CD4-positive, alpha-beta T cell treated with Interleukin-17A for 1 hour (primary cell): Measurements from ENCODE around the gene ABAT.
"Not testable (repeated sequence)": the region's sequence is repeated elsewhere in the genome, so short reads cannot be mapped to it uniquely, and the experiment has no call there.

Experiments used
- DNase-seq: peaks from one replicate; pipeline ENCODE4 v3.0.0-alpha.2; 2020

Gene ABAT

DNA sequence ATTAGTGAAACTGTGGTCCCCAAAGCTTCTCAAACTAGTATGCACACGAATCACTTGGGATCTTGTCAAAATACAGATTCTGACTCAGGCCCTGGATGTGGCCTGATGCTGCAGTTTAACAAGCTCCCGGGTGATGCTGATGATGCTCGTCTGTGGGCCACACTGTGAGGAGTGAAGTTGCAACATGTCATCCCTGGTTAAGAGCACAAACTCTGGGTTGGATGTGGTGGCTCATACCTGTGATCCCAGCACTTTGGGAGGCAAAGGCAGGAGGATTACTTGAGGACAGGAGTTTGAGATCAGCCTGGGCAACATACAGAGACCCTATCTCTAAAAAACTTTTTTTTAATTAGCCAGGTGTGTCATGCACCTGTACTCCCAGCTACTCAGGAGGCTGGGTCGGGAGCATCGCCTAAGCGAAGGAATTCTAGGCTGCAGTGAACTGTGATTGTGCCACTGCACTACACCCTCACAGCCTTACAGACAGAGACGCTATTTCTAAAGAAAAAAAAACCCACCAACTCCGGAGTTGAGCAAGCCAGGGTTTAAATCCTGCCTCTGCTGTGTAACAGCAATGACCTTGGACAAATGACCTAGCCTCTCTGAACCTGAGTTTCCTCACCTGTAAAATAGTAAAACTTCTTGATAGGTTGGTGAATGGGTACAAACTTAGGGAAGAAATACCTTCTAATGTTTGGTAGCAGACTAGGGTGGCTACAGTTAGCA, 24.4 kb upstream of the ABAT start:
- DNase-seq, result no peak

DNA sequence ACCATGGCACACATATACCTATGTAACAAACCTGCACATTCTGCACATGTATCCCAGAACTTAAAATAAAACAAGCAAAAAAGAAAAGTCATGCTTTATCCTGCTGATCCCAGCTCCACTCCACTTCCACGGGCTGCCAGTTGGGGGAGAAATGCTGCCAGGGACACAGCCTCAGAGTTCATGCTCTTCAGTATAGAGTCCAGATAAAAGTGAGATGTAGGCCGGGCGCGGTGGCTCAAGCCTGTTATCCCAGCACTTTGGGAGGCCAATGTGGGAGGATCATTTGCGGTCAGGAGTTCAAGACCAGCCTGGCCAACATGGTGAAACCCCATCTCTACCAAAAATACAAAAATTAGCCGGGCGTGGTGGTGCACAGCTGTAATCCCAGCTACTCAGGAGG, 22.5 kb upstream of the ABAT start:
- DNase-seq, result not testable (repeated sequence)

DNA sequence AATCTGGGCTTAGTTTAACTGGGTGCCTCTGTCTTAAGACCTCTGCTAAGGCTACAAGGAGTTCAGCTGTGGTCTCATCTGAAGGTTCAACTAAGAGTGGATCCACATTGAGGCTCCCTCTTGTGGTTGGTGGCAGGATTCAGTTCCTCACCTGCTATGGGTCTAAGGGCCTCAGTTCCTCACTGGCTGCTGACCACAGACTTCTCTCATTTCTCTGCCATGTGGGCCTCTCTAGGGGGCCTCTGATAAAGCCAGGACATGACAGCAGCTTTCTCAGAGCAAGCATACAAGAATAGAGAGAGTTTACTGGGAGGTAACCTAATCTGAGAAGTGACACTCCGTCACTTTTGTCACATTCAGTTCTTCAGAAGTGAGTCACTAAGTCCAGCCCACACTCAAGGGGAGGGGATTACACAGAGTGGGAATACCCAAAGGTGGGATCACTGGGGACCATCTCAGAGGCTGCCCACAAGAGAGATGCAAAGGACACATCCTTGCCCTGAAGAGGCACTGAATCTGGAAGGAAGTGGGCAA, 19.2 kb upstream of the ABAT start:
- peak; percentile 25 for DNase-seq

DNA sequence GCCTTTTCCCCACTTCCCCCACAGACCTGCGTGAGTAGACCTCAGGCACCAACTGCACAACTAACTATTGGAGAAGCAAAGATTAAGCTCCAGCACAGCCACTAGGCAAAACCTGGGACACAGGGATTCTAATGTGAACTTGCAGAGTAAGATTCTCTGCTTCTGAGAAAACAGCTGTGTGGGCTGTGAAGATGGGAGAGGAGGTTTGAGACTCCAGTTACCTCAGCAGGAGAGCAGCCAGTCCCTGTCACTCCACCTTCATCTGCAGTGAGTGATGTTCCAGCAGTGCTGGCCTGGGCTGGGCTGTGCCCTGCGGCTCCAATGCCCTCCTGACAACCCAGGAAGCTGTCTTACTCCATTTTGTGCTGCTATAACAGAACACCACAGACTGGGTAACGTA, 18.0 kb upstream of the ABAT start:
- no peak for DNase-seq

DNA sequence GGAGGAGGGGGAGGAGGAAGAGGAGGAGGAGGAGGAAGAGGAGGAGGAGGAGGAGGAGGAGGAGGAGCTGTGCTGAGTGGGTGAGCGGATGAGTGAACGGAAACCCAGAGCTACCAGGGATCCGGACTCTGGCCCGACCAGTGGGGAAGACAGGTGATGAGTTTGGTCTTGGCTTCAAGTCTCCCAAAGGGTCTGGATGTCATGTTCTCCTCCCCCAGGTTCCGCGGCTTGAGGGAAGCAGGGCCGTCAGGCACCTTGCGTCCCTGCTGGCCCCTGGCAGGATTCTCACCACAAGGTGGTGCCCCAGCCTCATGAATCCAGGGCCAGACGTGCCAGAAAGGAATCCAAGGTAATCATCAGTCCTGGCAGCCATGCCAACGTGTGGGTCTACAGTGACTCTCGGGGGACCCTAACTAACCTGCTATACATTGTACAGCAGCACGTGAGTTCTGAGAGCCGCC, 13.5 kb upstream of the ABAT start:
- DNase-seq, result peak; percentile 64

DNA sequence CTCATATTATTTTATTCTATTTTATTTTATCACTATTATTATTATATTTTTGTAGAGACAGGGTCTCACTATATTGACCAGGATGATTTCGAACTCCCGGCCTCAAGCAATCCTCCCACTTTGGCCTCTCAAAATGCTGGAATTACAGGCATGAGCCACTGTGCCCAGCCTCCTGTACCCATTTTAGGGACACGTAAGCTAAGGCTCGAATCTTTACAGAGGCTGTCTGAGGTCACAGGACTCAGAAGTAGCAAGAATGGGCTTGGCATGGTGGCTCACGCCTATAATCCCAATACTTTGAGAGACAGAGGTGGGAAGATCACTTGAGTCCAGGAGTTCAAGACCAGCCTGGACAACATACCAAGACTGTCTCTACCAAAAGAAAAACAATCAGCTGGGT, 12.7 kb upstream of the ABAT start:
- DNase-seq, result no peak

DNA sequence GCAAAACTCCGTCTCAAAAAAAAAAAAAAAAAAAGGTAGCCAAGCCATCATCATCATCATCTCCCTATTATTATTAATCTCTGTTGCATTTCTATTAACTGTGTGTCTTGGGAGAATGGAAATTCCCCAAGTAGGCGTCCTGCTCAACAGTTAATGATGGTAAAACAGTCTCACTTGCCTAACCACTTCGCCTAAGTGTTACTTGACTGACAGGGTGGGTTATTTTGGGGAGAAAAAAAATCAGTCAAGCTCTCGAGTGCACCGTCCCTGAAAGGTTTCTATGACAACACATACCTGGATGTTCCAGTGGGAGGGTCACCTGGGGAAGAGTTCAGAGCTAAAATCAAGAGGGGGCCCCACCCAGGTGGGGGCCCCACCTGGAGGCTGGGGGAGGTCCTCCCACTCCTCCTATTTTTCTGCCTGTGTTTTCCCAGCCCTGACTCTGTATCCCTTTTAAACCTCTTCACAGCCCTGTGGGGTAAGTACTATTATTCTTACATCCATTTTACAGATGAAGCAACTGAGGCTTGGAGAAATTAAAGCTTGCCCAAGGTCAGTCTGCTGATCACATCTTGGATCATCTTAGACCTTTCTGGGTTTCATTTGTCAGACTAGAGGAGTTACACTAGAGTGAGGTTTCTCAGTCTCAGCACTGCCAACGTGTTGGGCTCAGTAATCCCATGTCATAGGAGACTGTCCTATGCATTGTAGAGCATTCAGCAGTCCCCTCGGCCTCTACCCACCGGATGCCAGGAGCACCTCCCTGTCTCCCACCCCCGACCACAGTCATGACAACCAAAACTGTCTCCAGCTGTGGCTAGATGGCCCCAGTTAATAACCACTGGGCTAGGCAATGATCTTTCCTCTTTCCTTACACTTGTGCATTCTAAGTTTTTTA, 11.0 kb upstream of the ABAT start:
- DNase-seq, result no peak

DNA sequence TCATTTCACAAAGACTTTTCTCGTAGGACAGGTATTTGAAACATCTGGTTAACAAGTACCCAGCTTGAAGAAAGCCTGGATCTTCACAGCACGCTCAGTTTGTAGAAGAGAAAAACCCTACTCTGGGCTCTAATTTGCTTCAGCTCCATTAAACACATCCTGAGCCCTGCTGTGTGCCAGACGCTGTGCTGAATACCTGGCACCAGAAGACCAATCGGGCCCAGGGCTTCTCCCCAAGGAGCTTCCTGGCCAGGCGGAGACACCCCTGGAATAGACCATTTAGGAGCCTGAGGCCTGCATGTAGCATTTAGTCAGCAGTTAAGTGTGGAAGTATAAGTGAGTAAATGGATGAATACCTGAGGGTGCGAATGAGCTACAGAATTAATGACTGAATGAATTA, 8.9 kb upstream of the ABAT start:
- no peak for DNase-seq

DNA sequence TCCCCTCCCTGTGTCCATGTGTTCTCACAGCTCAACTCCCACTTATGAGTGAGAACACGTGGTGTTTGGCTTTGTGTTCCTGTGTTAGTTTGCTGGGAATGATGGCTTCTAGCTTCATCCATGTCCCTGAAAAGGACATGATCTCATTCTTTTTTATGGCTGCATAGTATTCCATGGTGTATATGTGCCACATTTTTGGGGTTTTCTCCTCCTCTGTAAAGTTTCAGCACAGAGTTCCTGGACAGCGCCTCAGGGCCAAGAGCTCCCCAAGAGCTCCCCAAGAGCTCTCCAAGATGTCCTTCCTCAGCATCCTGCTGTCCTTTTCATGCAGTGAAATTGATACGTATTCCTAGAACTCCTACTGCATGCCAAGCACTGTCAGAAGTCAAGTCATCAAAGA, 6.9 kb upstream of the ABAT start:
- DNase-seq, result no peak

DNA sequence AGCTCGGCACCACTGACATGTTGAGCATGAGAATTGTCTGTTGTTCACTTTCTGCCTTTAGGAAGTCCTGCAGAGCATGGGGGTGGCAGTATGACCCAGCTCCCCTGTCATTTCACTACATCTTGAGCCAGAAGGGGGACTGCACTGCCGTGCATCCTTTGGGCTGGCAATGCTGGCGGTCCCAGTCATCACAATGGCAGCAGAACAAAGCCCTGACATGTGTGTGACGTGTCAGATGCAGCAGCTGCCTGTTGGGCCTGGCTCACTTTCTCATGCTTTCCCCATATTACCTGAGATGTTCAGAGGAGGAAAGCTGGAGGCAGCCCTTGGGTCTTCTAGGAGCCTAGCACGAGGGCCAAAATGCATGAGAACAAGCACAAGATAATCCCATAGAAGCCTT, 6.3 kb upstream of the ABAT start:
- no peak for DNase-seq

DNA sequence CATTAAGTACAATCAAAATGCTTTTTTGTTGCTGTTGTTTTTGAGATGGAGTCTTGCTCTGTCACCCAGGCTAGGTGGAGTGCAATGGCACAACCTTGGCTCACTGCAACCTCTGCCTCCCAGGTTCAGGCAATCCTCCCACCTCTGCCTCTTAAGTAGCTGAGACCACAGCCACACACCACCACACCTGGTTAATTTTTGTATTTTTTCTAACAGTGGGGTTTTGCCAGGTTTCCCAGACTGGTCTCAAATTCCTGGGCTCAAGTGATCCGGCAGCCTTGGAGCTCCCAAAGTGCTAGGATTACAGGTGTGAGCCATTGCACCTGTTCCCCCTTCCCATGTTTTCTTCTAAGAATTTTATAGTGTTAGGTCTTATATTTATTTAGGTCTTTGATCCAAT, 4.9 kb upstream of the ABAT start:
- DNase-seq, result no peak

DNA sequence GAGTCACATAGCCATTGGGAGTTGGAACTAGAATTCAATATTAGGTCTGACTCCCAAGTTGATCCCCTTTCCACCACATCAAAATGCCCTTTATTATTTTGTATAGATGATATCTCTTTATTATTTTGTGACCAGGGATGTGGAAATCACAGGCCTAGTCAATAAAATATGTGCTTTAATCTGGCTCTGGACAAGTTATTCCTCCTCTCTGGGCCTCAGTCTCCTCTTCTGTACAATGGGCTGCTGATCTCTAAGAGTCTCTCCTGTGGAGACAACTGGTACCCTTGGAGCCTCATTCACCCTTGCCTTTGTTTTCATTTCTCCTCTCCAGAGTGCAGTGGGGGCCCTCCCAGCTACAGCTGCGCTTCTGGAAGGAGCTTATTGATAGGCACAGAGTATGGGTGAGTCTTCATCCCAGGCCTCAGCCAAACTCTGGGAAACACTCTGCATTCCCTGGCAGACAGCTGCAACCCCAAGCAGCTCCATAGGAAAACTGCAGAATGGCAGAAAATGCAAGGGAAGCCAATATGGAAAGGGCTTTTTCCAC, 4.3 kb upstream of the ABAT start:
- no peak for DNase-seq

DNA sequence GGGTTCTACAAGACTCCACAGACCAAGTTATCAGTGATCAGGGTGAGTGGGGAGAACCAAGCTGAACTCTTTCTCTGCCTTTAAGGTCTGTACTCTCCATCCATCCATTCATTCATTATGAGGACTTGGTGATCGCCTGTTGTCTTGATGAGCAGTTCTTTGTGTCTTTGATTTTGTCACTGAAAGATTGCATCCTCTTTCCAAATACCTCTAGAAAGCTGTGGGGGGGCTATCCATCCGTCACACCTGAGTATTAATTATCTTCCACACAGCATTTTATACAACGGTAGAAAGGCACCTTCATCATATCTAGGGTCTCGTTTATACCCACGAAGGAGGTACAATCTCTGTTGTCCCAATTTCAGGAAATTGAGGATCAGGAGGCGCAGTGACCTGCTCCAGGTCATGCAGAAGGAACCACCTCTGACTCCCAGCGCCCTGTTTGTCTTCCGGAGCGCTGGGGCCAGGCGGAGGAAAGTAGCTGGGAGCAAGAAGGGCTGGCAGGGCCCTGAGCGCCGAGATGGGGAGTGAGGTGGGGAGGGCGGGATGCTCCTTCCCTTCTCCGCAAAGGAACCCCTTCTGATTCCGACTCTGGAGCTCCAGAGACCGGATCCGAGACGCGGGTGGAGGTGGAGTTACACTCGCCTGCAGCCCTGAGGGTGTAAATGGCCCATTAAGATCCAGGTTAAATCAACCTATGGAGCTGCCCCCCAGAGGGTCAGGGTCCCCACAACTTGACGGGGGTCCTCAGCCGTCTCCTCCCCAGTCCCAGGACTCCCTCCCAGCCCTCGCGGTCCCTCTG, 605 bp upstream of the ABAT start:
- no peak for DNase-seq

DNA sequence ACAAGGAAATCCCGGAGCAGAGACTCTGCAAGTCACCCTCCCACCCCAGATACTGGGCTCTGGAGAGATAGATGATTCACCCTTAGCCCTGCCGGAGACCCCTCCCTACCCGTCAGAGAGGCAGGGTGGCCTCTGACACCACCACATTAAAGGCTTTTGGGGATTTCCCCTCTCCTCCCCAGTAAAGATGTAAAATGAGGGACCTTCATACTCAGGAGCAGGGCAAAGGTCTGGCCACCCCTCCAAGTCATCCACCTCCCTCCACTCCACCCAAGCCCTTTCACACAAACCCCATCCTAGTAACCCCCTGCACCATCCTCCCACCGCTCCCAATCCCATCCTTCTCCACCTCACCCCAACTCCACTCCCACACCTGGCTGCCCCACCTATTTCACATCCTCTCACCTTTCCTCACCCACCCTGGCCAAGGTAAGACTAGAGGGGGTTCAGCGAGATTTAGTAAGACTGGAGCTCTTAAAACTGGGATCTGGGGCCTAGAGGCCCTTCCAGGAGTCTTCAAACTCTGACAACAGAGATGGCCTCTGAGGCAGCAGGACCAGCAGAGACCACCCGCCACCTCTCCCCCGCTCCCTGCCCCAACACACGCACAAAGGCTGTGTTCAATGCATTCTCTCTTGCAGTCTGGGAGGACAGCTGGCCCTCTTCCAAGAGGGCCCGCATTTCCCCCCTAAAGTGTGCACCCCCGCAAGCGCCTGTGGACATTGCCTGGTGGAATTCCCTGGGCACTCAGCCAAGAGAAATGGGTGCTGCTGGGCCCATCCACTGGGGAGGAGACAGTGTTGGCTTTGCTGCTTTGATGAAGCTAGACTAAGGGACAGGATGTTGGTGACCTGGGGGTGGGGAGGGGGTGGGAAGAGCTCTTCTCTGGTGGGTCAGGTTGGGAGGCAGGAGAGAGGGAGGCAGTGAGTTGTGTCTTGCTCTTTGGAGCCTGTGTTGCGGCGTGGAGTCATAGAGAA, 1.1 kb downstream of the ABAT start:
- DNase-seq, result peak; percentile 70

DNA sequence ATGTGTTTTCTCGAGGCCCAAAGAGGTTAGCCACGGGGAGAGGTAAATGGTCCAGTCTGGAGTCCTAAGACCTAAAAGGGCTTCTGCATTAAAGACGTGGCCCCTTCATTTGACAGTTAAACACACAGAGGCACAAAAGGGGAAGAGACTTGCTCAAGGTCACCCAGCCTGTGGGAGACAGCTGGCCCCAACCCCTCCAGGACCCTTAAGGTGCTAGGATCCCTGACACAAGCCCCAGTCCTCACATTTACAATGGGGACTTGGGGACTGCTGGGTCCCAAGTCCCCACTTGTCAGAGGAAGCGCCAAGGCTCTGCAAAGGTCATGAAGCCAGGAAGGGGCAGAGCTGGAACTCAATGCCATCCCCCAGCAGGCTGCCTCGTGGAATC, 1.7 kb downstream of the ABAT start:
- DNase-seq, result no peak

DNA sequence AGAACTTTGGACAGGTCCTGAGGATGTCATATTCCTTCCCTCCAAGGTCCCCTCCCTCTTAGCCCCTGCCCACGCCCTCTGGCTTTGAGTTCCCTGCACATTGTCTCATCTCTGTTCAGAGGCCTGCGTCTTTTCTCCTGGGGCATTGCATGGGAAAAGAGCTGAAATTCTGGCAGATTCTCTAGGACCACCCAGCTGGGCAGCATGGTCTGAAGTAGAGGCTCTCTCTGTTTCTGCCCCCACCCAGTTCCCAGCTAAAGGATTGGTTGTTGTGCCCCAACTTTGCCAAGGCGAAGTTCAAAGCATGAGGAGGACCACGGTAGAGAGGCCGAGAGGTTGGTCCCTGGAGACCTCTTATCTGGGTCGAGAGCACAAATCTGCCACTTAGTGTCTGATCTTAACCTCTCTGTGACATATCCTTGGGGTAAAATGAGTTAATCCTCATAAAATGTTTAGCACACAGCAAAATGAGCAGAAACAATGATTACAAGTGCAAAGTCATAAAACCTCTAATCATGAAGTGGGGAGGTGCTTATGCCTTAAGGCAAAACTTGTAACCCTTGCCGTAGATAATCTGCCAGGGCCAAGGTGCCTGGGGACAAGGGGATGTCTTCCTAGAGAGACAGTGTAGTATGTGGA, 2.4 kb downstream of the ABAT start:
- no peak for DNase-seq

DNA sequence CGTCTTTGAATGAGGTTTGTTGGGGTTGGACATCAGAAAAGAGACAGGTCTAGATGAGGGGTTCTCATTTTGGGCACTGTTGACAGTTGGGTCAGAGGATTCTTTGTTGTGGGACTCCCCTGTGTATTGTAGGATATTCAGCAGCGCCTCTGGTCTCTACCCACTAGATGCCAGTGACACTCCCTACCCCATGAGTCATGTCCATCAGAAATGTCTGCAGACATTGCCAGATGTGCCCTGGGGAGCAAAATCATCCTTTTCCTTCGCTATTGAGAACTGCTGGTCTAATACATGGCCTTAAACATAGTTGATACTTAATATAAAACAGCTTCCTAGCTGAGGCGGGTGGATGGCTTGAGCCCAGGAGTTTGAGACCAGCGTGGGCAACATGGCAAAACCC, 3.1 kb downstream of the ABAT start:
- DNase-seq, result no peak

DNA sequence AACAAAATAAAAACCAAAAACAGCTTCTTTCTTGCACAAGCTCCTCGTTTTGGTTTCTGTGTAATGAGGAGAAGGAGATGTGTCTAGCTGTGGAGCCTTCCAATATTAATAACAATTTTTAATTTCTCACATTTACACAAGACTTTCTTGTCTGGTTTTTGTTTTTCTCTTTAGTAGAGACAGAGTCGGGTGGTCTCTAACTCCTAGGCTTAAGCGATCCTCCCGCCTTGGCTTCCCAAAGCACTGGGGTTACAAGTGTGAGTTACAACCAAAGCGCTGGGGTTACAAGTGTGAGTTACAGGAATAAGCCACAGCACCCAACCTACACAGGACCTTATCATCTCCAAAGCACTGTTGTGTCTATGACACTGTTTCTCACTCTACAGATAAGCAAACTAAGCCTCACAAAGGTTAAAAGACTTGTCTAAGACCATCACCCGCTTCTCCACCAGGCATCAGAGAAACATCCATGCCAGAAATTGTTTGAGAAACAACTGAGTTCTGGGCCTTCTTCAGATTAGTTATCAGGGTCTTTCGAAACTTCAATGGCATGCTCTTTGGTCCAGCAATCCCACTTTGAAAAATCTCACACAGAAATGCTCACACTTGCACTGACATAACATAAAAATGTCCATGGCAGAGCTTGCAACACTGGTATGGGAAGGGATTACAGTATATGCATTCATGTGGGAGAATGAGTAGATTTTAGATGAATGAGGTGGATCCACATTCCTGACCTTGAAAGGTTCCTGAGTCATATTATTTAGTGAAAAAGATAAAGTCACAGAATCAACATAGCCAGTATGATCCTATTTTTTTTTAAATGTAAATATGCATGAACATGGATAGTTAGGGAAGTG, 3.9 kb downstream of the ABAT start:
- DNase-seq, result no peak

DNA sequence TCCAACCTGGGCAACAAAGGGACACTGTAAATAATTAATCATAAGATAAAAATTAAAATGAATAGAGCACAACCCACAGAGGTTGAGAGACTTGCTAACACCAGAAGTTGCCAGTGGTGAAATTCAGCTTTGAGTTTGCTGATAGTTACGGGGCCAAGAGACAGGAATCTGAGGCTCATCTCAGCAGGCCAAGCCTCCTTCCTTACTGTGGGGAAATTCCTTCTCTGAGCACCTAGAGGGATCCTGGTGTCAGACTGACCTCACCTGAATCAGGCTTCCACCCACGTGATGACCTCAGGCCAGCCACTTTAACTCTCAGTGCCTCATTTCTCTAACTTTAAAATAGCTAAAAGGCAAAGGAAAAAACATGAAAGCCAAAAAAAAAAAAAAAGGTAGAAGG, 4.7 kb downstream of the ABAT start:
- DNase-seq, result no peak
